Measurements from ENCODE around the gene EPB41L4A.
"Not testable (repeated sequence)": the region's sequence is repeated elsewhere in the genome, so short reads cannot be mapped to it uniquely, and the experiment has no call there.

EPB41L4A gene

GRCh38 chr5:112250551-112250950, 168.5 kb downstream of the EPB41L4A start:
- DNase-seq: no peak

GRCh38 chr5:112248623-112249022, 170.5 kb downstream of the EPB41L4A start:
- no peak for DNase-seq

- no peak for DNase-seq
Measured at GRCh38 chr5:112247960-112248359, 171.1 kb downstream of the EPB41L4A start.

GRCh38 chr5:112245656-112246055, 173.4 kb downstream of the EPB41L4A start:
- DNase-seq: no peak

- DNase-seq: no peak
Measured at GRCh38 chr5:112239996-112240395, 179.1 kb downstream of the EPB41L4A start.

- no peak for DNase-seq
Measured at GRCh38 chr5:112238473-112238872, 180.6 kb downstream of the EPB41L4A start.

- no peak for DNase-seq
Measured at GRCh38 chr5:112237456-112237855, 181.6 kb downstream of the EPB41L4A start.

GRCh38 chr5:112234000-112234399, 185.1 kb downstream of the EPB41L4A start:
- DNase-seq: no peak

- no peak for DNase-seq
Measured at GRCh38 chr5:112232667-112233066, 186.4 kb downstream of the EPB41L4A start.

- DNase-seq: no peak
Measured at GRCh38 chr5:112230606-112231005, 188.5 kb downstream of the EPB41L4A start.

- DNase-seq: peak; percentile 57
Measured at GRCh38 chr5:112228667-112229066, 190.4 kb downstream of the EPB41L4A start.

- no peak for DNase-seq
Measured at GRCh38 chr5:112227911-112228631, 191.0 kb downstream of the EPB41L4A start.

- DNase-seq: no peak
Measured at GRCh38 chr5:112226215-112226614, 192.9 kb downstream of the EPB41L4A start.

- not testable (repeated sequence) for DNase-seq
Measured at GRCh38 chr5:112222997-112223396, 196.1 kb downstream of the EPB41L4A start.

- no peak for DNase-seq
Measured at GRCh38 chr5:112221128-112221527, 197.9 kb downstream of the EPB41L4A start.

- no peak for DNase-seq
Measured at GRCh38 chr5:112219000-112219399, 200.1 kb downstream of the EPB41L4A start.

GRCh38 chr5:112217843-112218579, 201.1 kb downstream of the EPB41L4A start:
- no peak for DNase-seq

GRCh38 chr5:112216140-112216539, 202.9 kb downstream of the EPB41L4A start:
- no peak for DNase-seq

GRCh38 chr5:112210430-112211005, 208.6 kb downstream of the EPB41L4A start:
- peak; percentile 46 for DNase-seq

GRCh38 chr5:112208699-112209615, 210.1 kb downstream of the EPB41L4A start:
- DNase-seq: no peak

GRCh38 chr5:112208195-112208594, 210.9 kb downstream of the EPB41L4A start:
- DNase-seq: not testable (repeated sequence)

GRCh38 chr5:112205846-112206245, 213.2 kb downstream of the EPB41L4A start:
- DNase-seq: no peak

GRCh38 chr5:112203229-112203628, 215.8 kb downstream of the EPB41L4A start:
- no peak for DNase-seq

Measured in right hindlimb (tissue), 1 donor.